Astrocyte of the spinal cord (primary cell): ENCODE results near the gene FCN3.

Experiments
- DNase-seq: peaks from one replicate; pipeline ENCODE4 v3.0.0; 2011; ENCODE audit warnings: low read depth, low spot score
- H3K4me3 ChIP-seq: 2 replicates; pipeline ENCODE4 v1.5.1; 2011; ENCODE audit warnings: low read depth, mild to moderate bottlenecking, low read length, moderate library complexity
- in situ Hi-C: cut with HindIII; loops from 2 replicates; pipeline ENCODE4 v1.10.0; 2017; ENCODE audit warnings: low sequenced_read_pairs
- TF ChIP-seq, protein P1 (sequence below): IDR thresholded peaks from 2 replicates; pipeline ENCODE4 v1.5.1; 2012; ENCODE audit warnings: low read depth, mild to moderate bottlenecking, low read length, inconsistent platforms

Gene FCN3

DNA sequence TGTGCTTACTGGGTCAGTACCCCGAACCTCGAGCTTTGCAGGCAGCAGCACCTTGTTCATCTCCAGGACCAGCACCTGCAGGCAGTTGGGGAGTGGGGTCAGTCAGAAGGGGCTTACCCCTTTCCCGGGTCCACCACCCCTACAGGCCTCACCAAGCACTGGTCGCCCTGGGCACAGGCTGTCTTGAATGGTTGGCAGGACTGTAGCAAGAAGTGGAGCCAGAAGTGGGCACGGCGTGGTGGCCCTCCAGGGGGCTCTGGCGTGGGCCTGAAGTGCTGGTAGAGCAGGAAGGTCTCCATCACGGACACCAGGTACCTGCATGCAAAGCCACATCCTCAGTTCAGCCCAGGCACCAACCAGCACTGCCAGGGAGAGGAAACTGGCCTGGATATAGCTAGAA lies 13.1 kb downstream of the FCN3 start:
- TF ChIP-seq, protein P1, sequence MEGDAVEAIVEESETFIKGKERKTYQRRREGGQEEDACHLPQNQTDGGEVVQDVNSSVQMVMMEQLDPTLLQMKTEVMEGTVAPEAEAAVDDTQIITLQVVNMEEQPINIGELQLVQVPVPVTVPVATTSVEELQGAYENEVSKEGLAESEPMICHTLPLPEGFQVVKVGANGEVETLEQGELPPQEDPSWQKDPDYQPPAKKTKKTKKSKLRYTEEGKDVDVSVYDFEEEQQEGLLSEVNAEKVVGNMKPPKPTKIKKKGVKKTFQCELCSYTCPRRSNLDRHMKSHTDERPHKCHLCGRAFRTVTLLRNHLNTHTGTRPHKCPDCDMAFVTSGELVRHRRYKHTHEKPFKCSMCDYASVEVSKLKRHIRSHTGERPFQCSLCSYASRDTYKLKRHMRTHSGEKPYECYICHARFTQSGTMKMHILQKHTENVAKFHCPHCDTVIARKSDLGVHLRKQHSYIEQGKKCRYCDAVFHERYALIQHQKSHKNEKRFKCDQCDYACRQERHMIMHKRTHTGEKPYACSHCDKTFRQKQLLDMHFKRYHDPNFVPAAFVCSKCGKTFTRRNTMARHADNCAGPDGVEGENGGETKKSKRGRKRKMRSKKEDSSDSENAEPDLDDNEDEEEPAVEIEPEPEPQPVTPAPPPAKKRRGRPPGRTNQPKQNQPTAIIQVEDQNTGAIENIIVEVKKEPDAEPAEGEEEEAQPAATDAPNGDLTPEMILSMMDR = no peak
- no peak overlapping the region for H3K4me3 ChIP-seq
- in situ Hi-C loops = no loop called here
- DNase-seq = no peak

DNA sequence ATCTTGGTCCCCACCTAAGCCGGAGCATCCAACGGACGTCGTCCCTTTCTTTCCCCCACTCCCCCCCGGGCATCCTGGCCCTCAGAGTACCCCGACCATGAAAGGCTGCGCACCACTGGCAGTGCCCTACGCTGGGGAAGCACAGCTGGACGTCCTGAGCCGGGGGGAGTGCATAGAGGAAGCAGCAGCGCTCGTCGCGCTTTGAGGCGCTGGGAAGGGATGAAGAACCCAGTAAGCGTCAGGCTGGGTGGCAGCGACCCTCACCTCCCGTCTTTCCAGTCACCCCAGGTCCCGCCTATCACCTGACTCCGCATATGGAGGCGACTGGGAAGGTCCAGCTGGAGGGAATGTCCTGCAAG lies 13.6 kb downstream of the FCN3 start:
- DNase-seq = no peak
- in situ Hi-C loops = no loop called here
- H3K4me3 ChIP-seq = no peak overlapping the region
- TF ChIP-seq, protein P1 = no peak

DNA sequence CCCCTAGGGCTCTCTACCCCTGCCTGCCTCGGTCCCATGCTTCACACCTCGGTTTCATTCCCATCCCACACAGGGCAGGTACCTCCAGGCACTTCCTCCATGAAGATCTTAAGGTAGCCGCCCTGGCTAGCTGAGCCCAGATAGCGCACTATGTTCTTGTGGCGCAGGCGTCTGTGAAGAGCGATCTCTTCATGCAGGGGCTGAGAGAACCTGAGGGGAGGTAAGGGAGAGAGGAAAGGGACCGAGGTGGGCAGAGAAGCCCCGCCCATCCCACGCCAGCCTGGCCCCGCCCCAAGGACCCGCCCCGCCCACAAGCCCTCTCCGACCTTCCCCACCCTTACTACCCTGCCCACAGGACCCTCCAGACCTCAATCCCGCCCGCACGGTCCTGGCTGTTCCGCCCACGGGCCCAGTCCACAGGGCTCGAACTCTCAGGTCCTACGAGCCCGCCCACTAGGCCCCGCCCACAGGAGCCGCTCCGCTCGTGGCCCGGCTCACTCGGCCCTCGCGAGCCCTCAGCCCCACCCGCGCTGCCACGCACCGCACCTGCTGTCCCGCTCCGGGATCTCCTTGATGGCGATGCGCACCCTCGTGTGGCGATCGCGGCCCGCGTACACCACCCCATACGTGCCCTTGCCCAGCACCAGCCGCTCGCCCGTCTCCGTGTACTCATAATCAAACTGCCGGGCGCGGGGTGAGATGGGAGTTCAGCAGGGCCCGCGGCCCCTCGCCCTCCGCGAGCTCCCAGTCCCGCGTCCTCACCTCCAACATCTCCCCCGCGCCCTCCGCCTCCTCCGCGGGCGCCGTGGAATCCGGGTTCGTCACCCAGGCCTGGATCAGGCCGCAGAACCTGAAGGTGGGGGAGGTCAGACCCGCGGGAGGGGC lies 14.2 kb downstream of the FCN3 start:
- H3K4me3 ChIP-seq = peak overlapping the region; percentile 18

DNA sequence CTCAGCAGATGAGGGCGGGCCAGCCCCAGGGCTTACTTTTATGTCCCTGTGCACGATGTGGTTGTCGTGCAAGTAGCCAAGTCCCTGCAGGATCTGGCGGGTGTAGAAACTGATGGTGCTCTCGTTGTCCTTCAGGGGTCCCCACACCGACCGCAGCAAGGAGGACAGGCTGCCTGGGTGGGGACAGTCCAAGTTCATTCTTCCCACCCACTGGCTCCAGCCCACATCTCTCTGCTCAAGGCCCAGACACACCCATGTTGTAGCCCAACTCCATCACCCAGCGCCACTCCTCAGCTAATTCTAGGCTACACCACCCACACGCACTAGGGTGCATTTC lies 14.8 kb downstream of the FCN3 start:
- in situ Hi-C loops = no loop called here
- no peak overlapping the region for H3K4me3 ChIP-seq
- DNase-seq = no peak
- TF ChIP-seq, protein P1 = no peak

More for the DNA sequence above, 14.2 kb downstream of the FCN3 start:
- no peak for DNase-seq
- in situ Hi-C loops = no loop called here
- TF ChIP-seq, protein P1 = no peak

DNA sequence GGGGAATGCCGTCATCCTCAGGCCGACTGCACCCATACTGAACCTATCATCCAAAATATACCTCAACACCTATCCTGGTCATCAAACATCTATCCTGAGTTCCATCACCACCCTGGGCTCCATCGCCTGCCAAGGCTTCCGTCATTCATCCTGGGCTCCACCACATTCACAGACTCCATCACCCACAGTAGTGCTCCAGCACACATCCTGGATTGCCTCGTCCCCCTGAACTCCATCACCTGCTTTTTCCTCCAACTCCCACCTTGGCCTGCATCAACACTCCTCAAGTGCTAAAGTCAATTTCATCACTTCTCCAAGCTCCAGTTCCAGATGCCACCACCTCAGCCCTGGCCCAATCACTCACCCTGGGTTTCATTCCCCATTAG lies 15.7 kb downstream of the FCN3 start:
- TF ChIP-seq, protein P1 = no peak
- DNase-seq = no peak
- no peak overlapping the region for H3K4me3 ChIP-seq
- in situ Hi-C loops = no loop called here

DNA sequence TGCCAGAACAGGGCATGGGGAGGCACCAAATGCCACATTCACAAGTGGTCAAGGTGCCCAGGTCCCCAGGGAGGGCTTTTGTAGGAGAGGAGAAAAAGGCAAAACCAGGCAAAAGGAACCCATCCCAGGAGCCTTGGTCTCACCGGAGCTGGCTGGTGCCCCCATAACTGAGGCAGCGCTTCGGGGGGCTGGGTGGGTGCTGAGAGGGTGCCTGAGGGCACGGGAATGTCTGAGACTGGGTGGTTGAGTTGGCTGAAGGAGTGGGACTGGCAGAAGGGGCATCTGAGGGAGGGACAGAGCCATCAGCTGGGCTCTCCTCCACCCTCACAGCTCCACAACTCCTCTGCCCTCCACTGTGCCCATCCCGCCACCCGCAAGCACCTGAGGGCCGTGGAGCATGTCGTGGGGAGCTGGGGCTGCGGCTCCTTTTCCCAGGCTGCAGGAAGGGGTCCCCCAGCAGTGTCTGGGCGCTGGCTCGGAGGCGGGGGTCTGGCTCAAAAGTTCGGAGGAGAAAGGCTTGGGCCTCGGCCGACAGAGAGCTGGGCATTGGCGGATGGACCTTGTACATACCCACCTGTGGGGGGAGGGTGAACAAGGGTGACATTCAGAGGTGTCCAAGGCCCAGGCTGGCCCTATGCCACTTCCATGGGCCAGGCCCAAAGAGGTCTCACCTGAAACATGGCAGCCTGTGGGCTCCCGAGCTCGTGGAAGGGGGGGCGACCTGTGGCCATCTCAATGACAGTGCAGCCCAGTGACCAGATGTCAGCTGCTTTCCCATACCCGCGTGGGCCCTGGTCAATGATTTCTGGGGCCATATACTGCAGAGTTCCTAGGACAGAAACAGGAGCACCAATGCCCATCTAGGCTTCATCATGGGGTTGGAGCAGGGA lies 16.3 kb downstream of the FCN3 start:
- in situ Hi-C loops = no loop called here

More for the DNA sequence above, 16.3 kb downstream of the FCN3 start:
- DNase-seq = no peak
- TF ChIP-seq, protein P1 = no peak
- H3K4me3 ChIP-seq = no peak overlapping the region
